NCI-H1105 (cell line): ENCODE measurements around the gene C19orf25.

ENCODE experiments used
- DNase-seq: peaks from one replicate; lab custom pipeline; 2025; lab: John Stamatoyannopoulos, UW

C19orf25 gene

DNA sequence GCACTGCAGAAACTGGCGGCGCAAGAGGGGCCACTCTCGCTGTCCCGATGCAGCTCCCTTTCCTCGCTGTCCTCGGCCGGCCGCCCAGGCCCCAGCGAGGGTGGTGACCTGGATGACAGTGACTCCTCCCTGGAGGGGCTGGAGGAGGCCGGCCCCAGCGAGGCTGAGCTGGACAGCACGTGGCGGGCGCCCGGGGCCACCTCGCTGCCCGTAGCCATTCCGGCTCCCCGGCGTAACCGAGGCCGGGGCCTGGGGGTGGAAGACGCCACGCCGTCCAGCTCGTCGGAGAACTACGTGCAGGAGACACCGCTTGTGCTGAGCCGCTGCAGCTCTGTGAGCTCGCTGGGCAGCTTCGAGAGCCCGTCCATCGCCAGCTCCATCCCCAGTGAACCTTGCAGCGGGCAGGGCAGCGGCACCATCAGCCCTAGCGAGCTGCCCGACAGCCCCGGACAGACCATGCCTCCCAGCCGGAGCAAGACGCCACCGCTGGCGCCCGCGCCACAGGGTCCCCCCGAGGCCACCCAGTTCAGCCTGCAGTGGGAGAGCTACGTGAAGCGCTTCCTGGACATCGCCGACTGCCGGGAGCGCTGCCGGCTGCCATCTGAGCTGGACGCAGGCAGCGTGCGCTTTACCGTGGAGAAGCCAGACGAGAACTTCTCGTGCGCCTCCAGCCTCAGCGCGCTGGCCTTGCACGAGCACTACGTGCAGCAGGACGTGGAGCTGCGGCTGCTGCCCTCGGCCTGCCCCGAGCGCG is 12.4 kb downstream of the C19orf25 start:
- no peak for DNase-seq

- DNase-seq = no peak
These were observed 13.0 kb downstream of the C19orf25 start for GRCh38 chr19:1466018-1466460.

DNA sequence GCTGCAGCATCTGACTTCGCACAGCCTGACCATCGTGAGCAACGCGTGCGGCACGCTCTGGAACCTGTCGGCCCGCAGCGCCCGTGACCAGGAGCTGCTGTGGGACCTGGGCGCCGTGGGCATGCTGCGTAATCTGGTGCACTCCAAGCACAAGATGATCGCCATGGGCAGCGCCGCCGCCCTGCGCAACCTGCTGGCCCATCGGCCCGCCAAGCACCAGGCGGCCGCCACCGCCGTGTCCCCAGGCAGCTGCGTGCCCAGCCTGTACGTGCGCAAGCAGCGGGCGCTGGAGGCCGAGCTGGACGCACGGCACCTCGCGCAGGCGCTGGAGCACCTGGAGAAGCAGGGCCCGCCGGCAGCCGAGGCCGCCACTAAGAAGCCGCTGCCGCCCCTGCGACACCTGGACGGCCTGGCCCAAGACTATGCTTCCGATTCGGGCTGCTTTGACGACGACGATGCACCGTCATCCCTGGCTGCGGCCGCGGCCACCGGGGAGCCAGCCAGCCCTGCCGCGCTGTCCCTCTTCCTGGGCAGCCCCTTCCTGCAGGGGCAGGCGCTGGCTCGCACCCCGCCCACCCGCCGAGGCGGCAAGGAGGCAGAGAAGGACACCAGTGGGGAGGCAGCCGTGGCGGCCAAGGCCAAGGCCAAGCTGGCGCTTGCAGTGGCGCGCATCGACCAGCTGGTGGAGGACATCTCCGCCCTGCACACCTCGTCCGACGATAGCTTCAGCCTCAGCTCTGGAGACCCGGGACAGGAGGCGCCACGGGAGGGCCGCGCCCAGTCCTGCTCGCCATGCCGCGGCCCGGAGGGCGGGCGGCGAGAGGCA is 13.6 kb downstream of the C19orf25 start:
- DNase-seq = no peak

- no peak for DNase-seq
These were observed 17.2 kb downstream of the C19orf25 start for GRCh38 chr19:1461862-1462261.

GRCh38 chr19:1460033-1460995 is 18.7 kb downstream of the C19orf25 start:
- DNase-seq = no peak

- DNase-seq = no peak
These were observed 19.5 kb downstream of the C19orf25 start for GRCh38 chr19:1459479-1459878.

DNA sequence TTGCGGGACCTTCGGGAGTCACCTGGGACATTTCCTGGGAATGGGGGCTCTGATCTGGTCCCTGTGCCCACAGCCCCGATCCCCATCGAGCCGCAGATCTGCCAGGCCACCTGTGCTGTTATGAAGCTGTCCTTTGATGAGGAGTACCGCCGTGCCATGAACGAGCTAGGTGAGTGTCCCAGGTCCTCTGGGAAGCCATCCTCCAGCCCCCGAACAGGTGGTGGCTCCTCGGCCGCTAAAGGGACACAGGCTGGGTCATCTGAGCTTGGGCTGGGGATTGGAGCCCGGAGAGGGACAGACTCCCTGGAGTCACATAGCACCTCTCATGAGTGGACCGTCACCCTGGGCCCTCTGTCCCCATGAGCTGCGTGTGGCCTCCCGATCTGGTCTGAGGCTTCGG is 21.1 kb downstream of the C19orf25 start:
- DNase-seq = no peak

GRCh38 chr19:1457031-1457739 is 21.8 kb downstream of the C19orf25 start:
- no peak for DNase-seq

DNA sequence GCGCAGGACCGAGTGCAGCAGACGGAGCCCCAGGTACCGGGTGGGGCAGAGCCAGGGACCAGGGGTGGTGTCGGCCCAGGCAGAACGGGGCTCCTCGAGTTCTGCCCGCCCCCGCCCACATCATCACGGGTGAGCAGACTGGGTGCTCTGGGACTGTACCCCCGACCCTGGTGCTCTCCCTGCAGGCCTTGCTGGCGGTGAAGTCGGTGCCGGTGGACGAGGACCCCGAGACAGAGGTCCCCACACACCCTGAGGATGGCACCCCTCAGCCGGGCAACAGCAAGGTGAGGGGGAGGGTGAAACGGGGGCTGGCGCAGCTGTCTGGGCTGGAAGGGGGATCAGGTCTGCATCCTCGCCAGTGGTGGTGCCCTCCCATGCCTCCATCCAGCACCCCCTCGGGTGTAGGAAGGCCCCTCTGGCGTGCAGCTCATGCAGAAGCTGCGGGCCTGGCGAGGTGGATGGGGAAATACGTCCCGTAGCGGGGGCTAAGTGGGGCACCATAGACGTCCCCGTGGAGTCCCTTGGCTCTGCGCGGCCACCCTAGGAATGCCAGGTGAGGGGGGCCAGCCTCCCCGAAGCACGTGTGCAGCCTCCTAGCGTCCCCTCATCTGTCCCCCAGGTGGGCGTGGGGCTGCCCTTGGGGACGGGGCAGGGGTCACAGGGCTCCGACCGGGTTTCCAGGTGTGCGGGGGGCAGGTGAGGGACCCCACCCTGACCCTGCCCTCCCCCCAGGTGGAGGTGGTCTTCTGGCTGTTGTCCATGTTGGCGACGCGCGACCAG is 22.7 kb downstream of the C19orf25 start:
- no peak for DNase-seq

- DNase-seq = no peak
These were observed 23.5 kb downstream of the C19orf25 start for GRCh38 chr19:1455336-1456120.

GRCh38 chr19:1455002-1455335 is 24.0 kb downstream of the C19orf25 start:
- DNase-seq = no peak

DNA sequence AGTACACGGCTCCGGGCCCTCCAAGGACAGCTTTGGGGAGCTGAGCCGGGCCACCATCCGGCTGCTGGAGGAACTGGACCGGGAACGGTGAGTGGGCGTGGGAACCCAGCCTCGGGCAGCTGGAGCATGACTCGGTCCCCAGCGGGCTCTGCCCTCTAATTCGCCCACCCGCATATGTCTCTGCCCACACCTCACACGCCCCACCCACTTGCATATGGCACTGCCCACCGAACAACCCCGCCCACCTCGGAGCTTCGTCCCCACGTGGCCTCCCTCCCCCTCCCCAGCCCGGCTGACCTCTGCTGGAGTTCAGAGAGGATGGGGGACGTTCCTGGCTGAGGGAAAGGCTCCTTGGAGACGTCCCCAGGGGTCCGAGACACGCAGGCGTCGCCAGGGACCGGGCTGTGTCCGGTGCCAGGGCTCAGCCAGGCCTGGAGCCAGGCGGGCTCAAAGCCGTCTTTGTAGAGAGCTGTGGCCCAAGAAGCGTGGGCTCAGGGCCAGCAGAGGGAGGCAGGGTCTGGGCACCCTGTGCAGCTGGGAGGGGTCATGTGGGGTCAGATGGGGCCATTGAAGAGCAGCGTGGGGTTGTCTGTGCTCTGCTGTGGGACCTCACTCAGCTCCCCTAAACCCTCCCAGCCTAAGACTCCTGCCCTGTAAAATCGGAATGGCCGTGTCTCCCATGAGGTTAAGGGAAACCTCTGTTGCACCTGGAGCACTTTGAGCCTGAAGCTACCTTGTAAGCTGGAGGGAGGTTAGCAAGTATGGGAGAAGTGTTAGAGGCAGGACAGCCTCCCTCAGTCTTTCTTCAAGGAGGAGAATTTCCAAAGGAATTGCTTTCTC is 25.3 kb downstream of the C19orf25 start:
- no peak for DNase-seq

DNA sequence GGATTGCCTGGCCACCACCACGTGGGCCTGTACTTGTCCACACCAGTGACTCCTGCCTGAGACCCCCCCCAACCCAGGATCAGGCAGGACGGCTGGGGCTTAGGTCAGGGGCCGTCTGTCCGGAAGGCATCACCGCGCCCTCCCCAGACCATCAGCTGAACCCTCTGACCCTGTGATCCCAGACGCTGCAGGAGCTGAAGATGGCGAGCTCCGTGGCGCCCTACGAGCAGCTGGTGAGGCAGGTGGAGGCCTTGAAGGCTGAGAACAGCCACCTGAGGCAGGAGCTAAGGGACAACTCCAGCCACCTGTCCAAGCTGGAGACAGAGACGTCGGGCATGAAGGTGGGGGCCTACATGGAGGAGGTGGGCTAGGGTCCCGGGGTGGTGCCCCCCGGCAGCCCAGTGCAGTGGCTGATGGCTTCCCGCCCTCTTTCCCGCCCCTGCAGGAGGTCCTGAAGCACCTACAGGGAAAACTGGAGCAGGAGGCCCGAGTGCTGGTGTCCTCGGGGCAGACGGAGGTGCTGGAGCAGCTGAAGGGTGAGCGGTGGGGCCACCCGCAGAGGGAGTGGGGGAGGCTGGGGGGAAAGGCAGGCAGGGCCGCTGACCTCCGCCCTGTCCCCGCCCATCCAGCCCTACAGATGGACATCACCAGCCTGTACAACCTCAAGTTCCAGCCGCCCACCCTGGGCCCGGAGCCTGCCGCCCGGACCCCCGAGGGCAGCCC is 26.1 kb downstream of the C19orf25 start:
- DNase-seq = no peak

GRCh38 chr19:1451916-1452801 is 26.9 kb downstream of the C19orf25 start:
- DNase-seq = no peak

GRCh38 chr19:1450735-1451731 is 28.0 kb downstream of the C19orf25 start:
- no peak for DNase-seq
